RWPE2 (cell line): Measurements from ENCODE around the gene AMMECR1L.
"Not testable (repeated sequence)": the region's sequence is repeated elsewhere in the genome, so short reads cannot be mapped to it uniquely, and the experiment has no call there.

Experiments
- ATAC-seq: fragments of 200-7000 bp; cut with Tn5 transposase; 3 replicates; pipeline ENCODE4 v1.9.1; 2021; ENCODE audit warnings: low read depth
- DNase-seq: peaks from one replicate; pipeline ENCODE4 v3.0.0-alpha.2; 2020; ENCODE audit warnings: low spot score
- H3K27ac ChIP-seq: fragments of 450-650 bp; 2 replicates; pipeline ENCODE4 v1.5.1; 2017; ENCODE audit warnings: mild to moderate bottlenecking; ENCODE audit not compliant: poor library complexity, severe bottlenecking
- H3K27me3 ChIP-seq: fragments of 250-450 bp; sonication (Bioruptor Pico); 2 replicates; pipeline ENCODE4 v1.5.1; 2021; ENCODE audit warnings: mild to moderate bottlenecking, moderate library complexity; ENCODE audit not compliant: insufficient read depth, poor library complexity, severe bottlenecking
- H3K36me3 ChIP-seq: fragments of 250-450 bp; sonication (Bioruptor Pico); 2 replicates; pipeline ENCODE4 v1.5.1; 2020; ENCODE audit warnings: low read depth, mild to moderate bottlenecking, moderate library complexity
- H3K4me1 ChIP-seq: fragments of 250-450 bp; sonication (Bioruptor Pico); 2 replicates; pipeline ENCODE4 v1.5.1; 2021; ENCODE audit warnings: mild to moderate bottlenecking, moderate library complexity; ENCODE audit not compliant: insufficient read depth, poor library complexity, severe bottlenecking
- H3K4me3 ChIP-seq: fragments of 250-450 bp; sonication (Bioruptor Pico); 2 replicates; pipeline ENCODE4 v1.5.1; 2021; ENCODE audit warnings: mild to moderate bottlenecking, moderate library complexity; ENCODE audit not compliant: severe bottlenecking
- H3K9me3 ChIP-seq: fragments of 250-450 bp; sonication (Bioruptor Pico); 2 replicates; pipeline ENCODE4 v1.5.1; 2021; ENCODE audit warnings: mild to moderate bottlenecking, moderate library complexity; ENCODE audit not compliant: severe bottlenecking
- TF ChIP-seq, protein P1 (sequence below): fragments of 450-650 bp; IDR thresholded peaks from one replicate; pipeline ENCODE4 v1.5.1; 2017; ENCODE audit warnings: mild to moderate bottlenecking, moderate library complexity; ENCODE audit not compliant: poor library complexity, severe bottlenecking

The AMMECR1L gene

GRCh38 chr2:127843677-127844076 is 42.1 kb downstream of the AMMECR1L start:
- DNase-seq: no peak
- no peak for ATAC-seq
- Histone ChIP-seq H3K4me3 (no peak overlapping the region), H3K4me1 (no peaks in the 10 kb centered on the region), H3K27ac (no peak overlapping the region), H3K36me3 (peaks cover 28% of the 10 kb centered on the region), H3K27me3 (no peaks in the 10 kb centered on the region), H3K9me3 (no peaks in the 10 kb centered on the region)
- TF ChIP-seq, protein P1, sequence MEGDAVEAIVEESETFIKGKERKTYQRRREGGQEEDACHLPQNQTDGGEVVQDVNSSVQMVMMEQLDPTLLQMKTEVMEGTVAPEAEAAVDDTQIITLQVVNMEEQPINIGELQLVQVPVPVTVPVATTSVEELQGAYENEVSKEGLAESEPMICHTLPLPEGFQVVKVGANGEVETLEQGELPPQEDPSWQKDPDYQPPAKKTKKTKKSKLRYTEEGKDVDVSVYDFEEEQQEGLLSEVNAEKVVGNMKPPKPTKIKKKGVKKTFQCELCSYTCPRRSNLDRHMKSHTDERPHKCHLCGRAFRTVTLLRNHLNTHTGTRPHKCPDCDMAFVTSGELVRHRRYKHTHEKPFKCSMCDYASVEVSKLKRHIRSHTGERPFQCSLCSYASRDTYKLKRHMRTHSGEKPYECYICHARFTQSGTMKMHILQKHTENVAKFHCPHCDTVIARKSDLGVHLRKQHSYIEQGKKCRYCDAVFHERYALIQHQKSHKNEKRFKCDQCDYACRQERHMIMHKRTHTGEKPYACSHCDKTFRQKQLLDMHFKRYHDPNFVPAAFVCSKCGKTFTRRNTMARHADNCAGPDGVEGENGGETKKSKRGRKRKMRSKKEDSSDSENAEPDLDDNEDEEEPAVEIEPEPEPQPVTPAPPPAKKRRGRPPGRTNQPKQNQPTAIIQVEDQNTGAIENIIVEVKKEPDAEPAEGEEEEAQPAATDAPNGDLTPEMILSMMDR: no peak

DNA sequence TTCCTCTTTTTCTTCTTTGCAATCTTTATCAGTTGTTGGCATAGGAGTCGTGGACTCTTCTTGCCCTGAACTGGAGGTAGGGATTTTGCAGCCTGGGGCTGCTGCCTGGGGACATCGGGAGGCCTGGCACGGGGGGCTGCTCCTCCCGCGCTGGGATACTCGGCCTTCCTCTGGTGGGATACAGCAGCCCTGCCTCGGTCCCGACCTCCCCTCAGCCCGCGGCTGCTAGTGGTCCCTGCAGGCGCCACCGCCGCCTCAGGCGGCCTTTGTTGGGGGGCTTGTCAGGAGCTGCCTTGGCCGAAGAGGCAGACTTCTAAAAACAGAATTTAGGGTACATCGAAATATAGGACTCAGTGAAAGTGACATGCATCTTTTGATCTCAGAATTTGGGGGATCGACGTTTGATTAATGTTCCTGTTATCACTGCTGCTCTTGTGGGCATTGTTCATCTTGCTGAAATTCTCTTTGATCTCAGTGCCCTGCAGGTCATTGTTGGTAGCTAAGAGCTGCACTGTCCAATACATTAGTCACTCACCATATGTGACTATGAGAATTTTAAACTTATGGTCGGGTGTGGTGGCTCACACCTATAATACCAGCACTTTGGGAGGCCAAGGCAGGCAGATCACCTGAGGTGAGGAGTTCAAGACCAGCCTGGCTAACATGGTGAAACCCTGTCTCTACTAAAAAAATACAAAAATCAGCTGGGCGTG is 44.1 kb downstream of the AMMECR1L start:
- Histone ChIP-seq H3K36me3 (peaks cover 12% of the 10 kb centered on the region), H3K4me1 (no peaks in the 10 kb centered on the region), H3K4me3 (no peak overlapping the region), H3K27me3 (no peaks in the 10 kb centered on the region), H3K27ac (no peak overlapping the region), H3K9me3 (no peaks in the 10 kb centered on the region)
- DNase-seq (no peak), ATAC-seq (no peak)
- TF ChIP-seq, protein P1: no peak

DNA sequence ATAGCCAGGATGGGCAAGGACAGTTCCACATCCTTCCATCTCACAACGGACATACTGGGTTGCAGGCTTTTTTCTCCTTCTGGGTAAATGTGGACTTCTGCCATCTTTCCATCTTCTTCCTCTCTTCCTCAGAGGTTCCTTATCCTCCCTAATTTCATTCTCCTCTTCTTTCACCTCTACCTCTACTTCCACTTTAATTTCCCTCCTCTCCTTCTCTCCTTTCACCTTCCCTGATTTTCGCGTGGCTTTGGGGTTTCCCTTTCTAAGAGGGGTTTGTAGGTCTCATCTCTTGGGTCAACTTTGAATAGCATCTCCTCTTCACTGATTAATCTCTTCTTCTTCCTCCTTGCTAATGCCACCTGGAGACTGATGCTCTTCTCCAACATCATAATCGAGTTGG is 44.9 kb downstream of the AMMECR1L start:
- TF ChIP-seq, protein P1: no peak
- Histone ChIP-seq H3K9me3 (no peaks in the 10 kb centered on the region), H3K27me3 (no peaks in the 10 kb centered on the region), H3K4me1 (no peaks in the 10 kb centered on the region), H3K4me3 (no peak overlapping the region), H3K36me3 (peaks cover 5% of the 10 kb centered on the region), H3K27ac (no peak overlapping the region)
- ATAC-seq (no peak), DNase-seq (no peak)

GRCh38 chr2:127834951-127835350 is 50.8 kb downstream of the AMMECR1L start:
- DNase-seq (no peak), ATAC-seq (no peak)
- Histone ChIP-seq H3K9me3 (no peaks in the 10 kb centered on the region), H3K27me3 (no peaks in the 10 kb centered on the region), H3K36me3 (no peaks in the 10 kb centered on the region), H3K4me1 (peaks cover 6% of the 10 kb centered on the region), H3K4me3 (no peak overlapping the region), H3K27ac (no peak overlapping the region)
- TF ChIP-seq, protein P1: no peak

GRCh38 chr2:127829845-127830246 is 55.9 kb downstream of the AMMECR1L start:
- no peaks in the 10 kb centered on the region for H3K9me3 ChIP-seq
- TF ChIP-seq, protein P1: no peak
- H3K4me1 ChIP-seq: peaks cover 6% of the 10 kb centered on the region
- DNase-seq (no peak), ATAC-seq (no peak)
- H3K4me3 ChIP-seq: no peak overlapping the region
- H3K27ac ChIP-seq: no peak overlapping the region
- no peaks in the 10 kb centered on the region for H3K36me3 ChIP-seq
- no peaks in the 10 kb centered on the region for H3K27me3 ChIP-seq

DNA sequence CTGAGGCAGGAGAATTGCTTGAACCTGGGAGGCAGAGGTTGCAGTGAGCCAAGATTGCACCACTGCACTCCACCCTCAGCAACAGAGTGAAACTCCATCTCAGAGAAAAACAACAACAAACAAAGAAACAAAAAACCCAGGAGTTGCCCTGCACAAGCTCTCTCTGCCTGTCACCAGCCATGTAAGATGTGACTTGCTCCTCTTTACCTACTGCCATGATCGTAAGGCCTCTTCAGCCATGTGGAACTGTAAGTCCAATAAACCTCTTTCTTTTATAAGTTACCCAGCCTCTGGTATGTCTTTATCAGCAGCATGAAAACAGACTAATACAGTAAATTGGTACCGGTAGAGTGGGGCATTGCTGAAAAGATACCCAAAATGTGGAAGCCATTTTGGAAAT is 59.0 kb downstream of the AMMECR1L start:
- not testable (repeated sequence) for H3K9me3 ChIP-seq, H3K4me3 ChIP-seq, H3K36me3 ChIP-seq, H3K27ac ChIP-seq, ATAC-seq, H3K4me1 ChIP-seq, H3K27me3 ChIP-seq, DNase-seq
